HG02642 (cell line): Measurements from ENCODE around the gene PPM1N.
"Not testable (repeated sequence)": the region's sequence is repeated elsewhere in the genome, so short reads cannot be mapped to it uniquely, and the experiment has no call there.

Experiments
- ATAC-seq: cut with Tn5 transposase; IDR thresholded peaks from one replicate; pipeline ENCODE4 v1.9.1; 2021; ENCODE audit warnings: mild to moderate bottlenecking; ENCODE audit not compliant: unreplicated experiment, poor library complexity

The PPM1N gene

GRCh38 chr19:45506989-45507871 lies 9.0 kb downstream of the PPM1N start, which contains the start of gene VASP:
Gene VASP, plus strand, starts transcription at chr19:45507479. Its CDS starts 293 bp downstream, at chr19:45507772.
- ATAC-seq, result peak; percentile 48

- no peak for ATAC-seq
Measured at GRCh38 chr19:45507872-45508416, 9.7 kb downstream of the PPM1N start.

- ATAC-seq, result no peak
Measured at GRCh38 chr19:45508417-45508860, 10.2 kb downstream of the PPM1N start.

DNA sequence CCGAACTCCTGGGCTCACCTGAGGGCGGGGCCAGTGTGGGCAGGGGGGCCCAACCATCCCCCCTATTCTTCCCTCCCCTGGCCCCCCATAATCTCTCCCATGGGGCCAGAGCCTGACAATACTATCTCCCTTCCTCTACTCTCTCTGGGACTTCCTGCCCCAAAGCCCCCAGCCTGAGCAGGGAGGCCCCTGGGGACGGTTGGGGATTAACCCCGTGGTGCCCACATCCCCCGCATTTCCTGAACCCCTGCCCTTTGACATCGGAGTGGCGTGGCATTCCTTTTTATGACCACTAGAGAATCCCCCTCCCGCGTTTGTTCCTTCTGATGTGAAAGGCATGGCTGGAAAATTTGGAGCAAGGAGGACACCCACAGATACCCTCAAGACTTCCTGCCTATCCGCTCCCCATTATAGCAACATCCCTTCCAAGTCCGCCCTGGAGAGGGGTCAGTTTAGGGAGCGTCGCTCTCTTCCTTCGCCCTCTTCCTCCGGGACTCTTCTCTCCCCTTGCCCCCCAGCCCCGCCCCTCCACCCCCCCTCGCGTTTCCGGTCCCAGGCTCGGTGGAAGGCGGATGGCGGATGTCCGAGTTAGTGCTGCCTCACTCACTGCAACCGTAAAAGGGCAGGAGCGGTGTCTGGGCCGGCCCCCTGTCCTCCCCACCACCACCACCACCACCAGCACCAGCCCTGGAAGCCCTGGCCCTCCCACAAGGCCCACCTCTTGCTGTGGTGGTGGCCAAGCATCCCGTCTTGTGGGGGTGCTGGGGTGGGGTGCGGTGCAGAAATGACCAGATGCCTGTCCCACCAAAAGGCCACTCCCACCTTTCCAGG lies 10.8 kb downstream of the PPM1N start:
- ATAC-seq, result peak; percentile 18

DNA sequence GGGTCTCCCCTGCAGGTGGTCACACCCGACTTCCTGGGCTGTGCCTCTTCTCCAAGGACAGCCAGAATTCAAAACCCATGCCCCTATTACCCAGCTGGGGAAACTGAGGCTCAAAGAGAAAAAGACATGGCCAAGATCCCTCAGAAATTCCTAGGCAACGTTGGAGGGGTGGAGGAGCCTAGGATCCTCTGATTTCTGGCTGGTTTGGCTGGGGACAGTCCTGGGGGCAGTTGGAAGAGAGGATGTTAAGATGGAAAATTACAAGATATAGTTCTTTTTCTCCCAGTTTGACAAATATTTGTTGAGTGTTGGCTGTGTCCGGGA lies 11.4 kb downstream of the PPM1N start:
- no peak for ATAC-seq

DNA sequence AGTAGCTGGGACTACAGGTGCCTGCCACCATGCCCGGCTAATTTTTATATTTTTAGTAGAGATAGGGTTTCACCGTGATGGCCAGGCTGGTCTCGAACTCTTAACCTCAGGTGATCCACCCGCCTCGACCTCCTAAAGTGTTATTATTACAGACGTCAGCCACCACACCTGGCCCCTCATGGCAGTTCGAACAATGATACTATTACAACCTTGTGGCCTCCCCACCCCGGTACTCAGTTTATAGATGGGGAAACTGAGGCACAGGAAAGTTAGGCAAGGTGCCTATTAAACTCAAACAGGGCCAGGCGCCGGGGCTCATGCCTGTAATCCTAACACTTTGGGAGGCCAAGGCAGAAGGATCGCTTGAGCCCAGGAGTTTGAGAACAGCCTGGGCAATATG lies 12.1 kb downstream of the PPM1N start:
- ATAC-seq, result not testable (repeated sequence)

GRCh38 chr19:45511074-45511473 lies 12.8 kb downstream of the PPM1N start:
- ATAC-seq, result no peak

DNA sequence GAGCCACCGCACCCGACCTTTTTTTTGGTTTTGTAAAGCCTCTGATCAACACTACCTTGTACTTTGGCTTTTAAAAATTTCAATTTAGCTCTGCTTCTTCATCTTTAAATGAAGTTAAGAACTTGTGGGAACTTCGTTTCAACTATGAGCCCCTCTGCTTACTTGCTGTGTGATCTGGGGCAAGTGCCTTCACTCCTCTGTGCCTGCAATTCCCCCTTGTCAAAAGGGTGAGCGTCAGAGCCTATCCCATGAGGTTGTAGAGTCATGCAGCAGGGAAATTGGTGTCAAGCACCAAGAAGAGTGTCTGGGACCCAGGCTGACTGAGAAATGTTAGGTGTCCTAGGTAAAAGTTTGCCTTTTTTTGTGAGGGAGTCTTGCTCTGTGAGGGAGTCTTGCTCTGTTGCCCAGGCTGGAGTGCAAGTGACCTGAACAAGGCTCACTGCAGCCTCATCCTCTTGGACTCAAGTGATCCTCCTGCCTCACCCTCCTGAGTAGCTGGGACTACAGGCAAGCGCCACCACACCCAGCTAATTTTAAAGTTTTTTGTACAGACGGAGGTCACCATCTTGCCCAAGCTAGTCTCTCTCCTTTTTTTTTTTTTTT lies 14.7 kb downstream of the PPM1N start:
- ATAC-seq, result no peak

- no peak for ATAC-seq
Measured at GRCh38 chr19:45514376-45515051, 16.3 kb downstream of the PPM1N start.

- ATAC-seq, result no peak
Measured at GRCh38 chr19:45515081-45515624, 16.9 kb downstream of the PPM1N start.

DNA sequence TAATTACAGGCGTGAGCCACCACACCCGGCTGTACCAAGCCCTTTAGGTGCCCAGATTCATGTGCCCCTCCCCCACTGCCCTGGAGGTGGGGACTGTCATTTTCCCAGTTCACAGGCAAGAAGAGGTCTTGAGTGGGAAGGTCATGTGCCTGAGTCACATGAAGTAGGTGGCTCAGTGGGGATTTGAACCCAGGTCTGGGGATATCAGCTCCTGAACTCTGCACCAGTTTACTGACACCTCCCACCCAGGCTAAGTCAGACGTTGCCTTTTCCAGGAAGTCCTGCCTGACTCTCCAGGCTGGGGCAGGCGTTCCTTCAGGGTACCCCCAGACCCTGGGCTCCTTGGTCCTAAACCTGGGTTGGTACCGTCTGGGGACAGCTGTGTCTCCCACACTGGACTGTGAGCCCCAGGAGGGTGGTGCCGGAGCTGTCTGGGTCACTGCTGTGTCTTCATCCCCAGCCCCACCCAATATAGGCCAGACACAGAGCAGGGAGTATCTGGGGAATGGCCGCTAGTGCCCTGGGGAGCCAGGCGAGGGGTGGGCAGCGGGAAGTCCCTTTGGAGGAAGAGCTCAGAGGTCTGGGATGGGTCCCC lies 17.7 kb downstream of the PPM1N start:
- ATAC-seq, result no peak

DNA sequence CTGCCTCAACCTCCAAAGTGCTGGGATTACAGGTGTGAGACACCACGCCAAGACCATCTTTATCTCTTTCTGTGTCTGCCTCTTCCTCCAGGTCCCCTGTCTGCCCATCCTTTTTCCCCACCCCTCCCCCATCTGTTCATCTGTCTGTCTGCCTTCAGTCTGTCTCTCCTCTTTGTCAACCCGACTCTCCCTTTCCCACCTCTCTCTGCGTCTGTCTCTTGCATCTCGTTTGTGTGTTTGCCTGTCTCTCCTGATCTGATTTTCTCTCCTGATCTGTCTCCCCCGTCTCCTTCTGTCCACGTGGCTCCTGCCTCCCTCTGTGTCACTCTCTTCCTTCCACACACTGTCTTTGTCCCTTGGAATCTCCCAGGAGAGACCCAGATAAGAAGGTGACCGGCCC lies 19.0 kb downstream of the PPM1N start:
- no peak for ATAC-seq

DNA sequence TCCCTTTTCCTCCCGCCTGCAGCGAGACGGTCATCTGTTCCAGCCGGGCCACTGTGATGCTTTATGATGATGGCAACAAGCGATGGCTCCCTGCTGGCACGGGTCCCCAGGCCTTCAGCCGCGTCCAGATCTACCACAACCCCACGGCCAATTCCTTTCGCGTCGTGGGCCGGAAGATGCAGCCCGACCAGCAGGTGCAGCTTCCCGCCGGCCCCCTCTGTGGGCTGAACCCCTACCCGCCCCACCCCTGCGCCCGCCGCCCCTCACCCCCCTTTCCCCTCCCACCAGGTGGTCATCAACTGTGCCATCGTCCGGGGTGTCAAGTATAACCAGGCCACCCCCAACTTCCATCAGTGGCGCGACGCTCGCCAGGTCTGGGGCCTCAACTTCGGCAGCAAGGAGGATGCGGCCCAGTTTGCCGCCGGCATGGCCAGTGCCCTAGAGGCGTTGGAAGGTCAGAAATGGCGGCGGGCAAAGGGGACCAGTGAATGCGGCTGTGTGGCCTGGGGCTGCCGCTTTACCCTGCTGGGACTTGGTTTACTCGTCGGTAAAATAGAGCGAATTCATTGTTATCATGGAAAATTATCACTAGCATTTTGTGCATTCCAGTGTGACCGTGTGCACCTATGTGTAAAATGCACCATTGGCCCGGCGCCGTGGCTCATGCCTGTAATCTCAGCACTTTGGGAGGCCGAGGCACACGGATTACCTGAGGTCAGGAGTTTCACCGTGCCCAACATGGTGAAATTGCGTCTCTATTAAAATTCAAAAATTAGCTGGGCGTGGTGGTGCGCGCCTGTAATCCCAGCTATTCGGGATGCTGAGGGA lies 19.6 kb downstream of the PPM1N start:
- ATAC-seq, result no peak

DNA sequence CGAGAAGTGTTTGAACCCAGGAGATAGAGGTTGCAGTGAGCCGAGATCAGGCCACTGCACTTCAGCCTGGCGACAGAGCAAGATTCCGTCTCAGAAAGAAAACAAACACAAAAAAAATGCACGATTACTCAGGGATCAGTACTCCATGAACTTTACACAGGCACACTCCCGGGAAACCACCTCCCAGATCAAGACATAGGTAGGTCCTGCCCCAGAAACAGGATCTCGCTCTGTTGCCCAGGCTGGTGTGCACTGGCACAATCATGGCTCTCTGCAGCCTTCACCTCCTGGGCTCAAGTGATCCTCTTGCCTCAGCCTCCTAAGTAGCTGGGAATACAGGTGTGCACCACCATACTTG lies 20.2 kb downstream of the PPM1N start:
- no peak for ATAC-seq

- ATAC-seq, result no peak
Measured at GRCh38 chr19:45522010-45522941, 24.0 kb downstream of the PPM1N start.

DNA sequence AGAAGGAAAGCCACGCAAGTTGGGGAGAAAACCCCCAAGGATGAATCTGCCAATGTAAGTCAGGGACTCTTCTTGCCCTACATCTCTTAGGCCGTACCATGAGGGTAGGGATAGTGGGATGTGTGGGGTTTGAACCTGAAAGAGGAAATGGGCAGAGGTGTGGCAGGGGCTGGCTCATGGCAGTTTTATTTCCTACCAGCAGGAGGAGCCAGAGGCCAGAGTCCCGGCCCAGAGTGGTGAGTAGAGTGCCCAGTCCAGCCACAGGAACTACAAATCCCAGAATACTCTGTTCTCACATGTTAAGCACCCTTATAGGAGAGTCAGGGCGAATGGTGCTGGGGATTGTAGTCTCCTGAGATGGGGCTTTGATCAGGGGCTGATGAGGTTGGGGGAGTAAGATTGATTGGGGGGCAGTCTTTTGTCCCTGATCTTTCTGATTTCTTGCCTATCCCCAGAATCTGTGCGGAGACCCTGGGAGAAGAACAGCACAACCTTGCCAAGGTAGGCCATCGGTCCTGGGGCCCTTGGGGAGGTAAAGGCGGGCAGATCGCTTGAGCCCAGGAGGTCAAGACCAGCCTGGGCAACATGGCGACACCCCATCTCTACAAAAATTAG lies 25.5 kb downstream of the PPM1N start:
- peak; percentile 84 for ATAC-seq

GRCh38 chr19:45524575-45525129 lies 26.4 kb downstream of the PPM1N start:
- ATAC-seq, result no peak
